NCI-H345 (cell line): ENCODE results near the gene AGPS.

ENCODE experiments used
- DNase-seq: peaks from one replicate; lab custom pipeline; 2025; lab: John Stamatoyannopoulos, UW

AGPS gene

DNA sequence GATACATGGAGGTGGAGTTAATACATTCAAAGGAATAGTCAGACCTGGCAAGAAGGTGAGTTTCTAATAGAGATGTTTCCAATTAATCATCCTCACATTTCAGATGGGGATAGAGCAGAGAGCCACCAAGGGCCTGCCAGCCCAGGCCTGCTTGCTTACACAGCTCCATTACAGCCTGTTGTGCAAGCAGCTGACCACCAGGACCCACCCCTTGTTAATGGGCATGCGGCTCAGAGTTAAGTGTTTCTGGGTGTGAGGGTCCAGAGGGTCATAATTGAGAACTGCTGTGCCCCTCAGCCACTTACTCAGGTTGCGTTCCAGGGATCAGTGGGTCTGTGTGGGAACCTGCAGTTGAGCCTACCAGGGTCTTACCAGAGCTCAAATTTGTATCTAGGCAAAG, 199.8 kb downstream of the AGPS start:
- DNase-seq = no peak

DNA sequence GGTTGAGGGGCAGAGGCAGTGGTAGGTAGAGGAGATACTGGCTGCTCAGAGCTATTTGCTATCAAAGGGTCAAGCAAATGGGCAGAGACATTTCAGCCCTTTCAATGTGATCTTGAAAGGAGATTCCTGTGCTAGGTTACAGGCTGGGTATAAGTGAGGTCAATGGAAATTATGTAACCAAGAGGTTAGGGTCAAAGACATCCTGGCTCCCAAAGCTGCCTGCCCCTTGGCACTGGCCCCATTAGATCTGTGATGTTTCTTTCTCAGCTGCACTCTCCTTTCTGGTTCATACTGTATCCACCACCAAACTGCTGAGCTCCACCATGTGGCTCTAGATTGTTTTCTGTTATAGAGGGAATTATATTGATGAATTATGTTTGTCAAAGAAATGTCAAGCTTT, 200.4 kb downstream of the AGPS start:
- no peak for DNase-seq

DNA sequence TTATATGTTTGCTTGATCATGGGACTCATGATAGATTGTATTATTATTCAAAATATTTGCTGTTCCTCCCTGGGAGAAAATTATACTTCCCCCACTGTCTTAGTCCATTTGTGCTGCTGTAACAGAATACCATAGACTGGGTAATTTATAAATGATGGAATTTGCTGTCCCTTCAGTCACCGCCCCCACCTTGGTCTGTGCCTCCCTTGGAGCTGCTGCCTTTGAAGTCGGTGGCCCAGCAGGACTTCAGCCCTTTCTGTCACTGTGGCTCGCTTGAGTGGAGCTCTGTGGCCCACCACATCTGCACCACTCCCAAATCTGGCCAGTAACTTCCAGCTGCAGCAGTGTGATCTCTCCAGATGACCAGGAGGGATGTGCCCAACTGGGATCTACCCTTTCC, 200.8 kb downstream of the AGPS start:
- no peak for DNase-seq
